SJSA1 (cell line): ENCODE data around the gene DALRD3. TPM values are rescaled to one million over a fixed set of nuclear protein-coding genes. Genes with fewer than 3 reads are reported as not detected.
"Not testable (repeated sequence)": the region's sequence is repeated elsewhere in the genome, so short reads cannot be mapped to it uniquely, and the experiment has no call there.

Experiments
- DNase-seq, 2 experiments: peaks; one replicate each; pipeline ENCODE4 v3.0.0-alpha.2; 2015 to 2020; ENCODE audit warnings: low spot score in 2 of 2, low read depth in 1 of 2
- H3K27ac ChIP-seq: fragments of 250-450 bp; sonication (Bioruptor Pico); 2 replicates; pipeline ENCODE4 v1.5.1; 2020; ENCODE audit warnings: mild to moderate bottlenecking, moderate library complexity
- H3K27me3 ChIP-seq: fragments of 250-450 bp; sonication (Bioruptor Pico); replicated peaks from 2 replicates; pipeline ENCODE4 v1.5.1; 2020; ENCODE audit warnings: mild to moderate bottlenecking, moderate library complexity
- H3K36me3 ChIP-seq: fragments of 250-450 bp; sonication (Bioruptor Pico); 2 replicates; pipeline ENCODE4 v1.5.1; 2020; ENCODE audit warnings: mild to moderate bottlenecking
- H3K4me1 ChIP-seq: fragments of 250-450 bp; sonication (Bioruptor Pico); replicated peaks from 2 replicates; pipeline ENCODE4 v1.6.1; 2021; ENCODE audit warnings: mild to moderate bottlenecking
- H3K4me3 ChIP-seq: fragments of 250-450 bp; sonication (Bioruptor Pico); 2 replicates; pipeline ENCODE4 v1.5.1; 2020; ENCODE audit warnings: mild to moderate bottlenecking
- H3K9me3 ChIP-seq: fragments of 250-450 bp; sonication (Bioruptor Pico); replicated peaks from 2 replicates; pipeline ENCODE4 v1.5.1; 2020; ENCODE audit warnings: mild to moderate bottlenecking
- total RNA-seq: library from RNA; depleted of rRNA; stranded (reverse); fragments of >200 nt; shearing (Covaris generic); gene quantifications from 2 replicates; pipeline ENCODE4 v1.2.3, GENCODE V29; 2014

Gene DALRD3
- total RNA-seq, 1 experiment from 2014 or later, result 27.2 TPM

DNA sequence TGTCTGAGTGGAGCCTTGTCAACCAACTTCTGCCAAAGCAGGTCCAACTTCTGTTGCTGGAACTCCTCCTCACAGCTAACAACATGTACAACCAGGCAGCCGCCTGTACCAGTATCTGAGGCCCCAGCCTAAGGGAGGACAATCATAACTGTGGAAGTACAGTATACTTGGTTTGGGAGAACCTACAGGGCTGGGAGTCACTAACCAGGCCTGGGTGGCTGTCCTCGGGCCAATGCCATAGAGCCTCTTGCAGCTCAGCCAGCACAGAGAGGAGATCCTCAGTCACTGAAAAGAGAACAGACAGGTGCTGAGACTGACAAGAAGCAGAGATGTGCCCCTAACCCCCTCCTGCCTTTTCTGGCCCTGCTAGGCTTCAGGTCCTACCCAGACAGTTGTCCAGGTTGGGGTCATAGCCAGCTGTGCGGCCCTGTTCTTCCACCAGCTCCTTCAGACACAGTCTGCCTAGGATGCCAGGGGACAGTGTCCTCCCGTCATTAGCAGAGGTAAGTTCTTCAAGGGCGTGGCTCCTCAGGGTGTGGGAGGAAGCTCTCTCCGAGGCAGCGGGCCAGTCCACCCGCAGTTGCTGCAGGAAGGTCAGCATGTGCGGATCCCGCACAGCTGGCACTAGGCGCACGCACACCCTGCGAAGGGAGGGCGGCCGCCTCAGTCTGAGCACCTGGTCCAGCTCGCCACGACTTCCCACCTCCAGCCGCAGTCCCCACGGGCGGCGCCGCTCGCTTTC lies 980 bp downstream of the DALRD3 start:
- Histone ChIP-seq H3K4me3 (peak overlapping the region; percentile 78), H3K27ac (no peak overlapping the region; the same call in 1 of the 2 replicates), H3K36me3 (peaks cover 61% of the 10 kb centered on the region), H3K27me3 (no peaks in the 10 kb centered on the region), H3K9me3 (no peaks in the 10 kb centered on the region), H3K4me1 (peaks cover 30% of the 10 kb centered on the region)
- DNase-seq, result peak in 1 of 2 experiments; percentile 19

GRCh38 chr3:49016414-49017228 lies 1.8 kb downstream of the DALRD3 start:
- DNase-seq, result no peak
- Histone ChIP-seq H3K4me3 (no peak overlapping the region), H3K27ac (no peak overlapping the region), H3K9me3 (no peaks in the 10 kb centered on the region), H3K36me3 (peaks cover 63% of the 10 kb centered on the region), H3K4me1 (peaks cover 30% of the 10 kb centered on the region), H3K27me3 (no peaks in the 10 kb centered on the region)

DNA sequence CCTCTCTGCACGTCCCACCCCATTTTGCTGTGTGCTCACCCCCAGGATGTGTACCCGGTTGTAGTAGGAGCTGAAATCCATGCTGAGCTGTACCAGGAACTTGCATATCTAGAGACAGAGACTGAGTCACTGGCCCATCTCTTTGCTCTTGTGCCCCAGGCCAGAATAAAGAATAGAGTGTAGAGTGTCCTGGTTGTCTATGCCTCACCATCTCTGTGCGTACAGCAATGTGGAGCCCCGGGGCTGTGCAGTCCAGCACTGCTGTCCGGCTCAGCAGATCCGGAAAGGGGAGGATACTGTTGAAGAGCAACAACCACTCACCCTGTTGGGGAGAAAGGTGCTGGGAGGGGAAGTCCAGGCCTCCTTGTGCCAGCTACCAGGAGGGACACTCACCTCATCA lies 2.6 kb downstream of the DALRD3 start:
- H3K27ac ChIP-seq, result no peak overlapping the region
- H3K4me3 ChIP-seq, result no peak overlapping the region
- H3K36me3 ChIP-seq, result peaks cover 60% of the 10 kb centered on the region
- no peaks in the 10 kb centered on the region for H3K27me3 ChIP-seq
- DNase-seq, result no peak
- H3K4me1 ChIP-seq, result peaks cover 30% of the 10 kb centered on the region
- no peaks in the 10 kb centered on the region for H3K9me3 ChIP-seq

- no peak for DNase-seq
- peaks cover 60% of the 10 kb centered on the region for H3K36me3 ChIP-seq
- peaks cover 29% of the 10 kb centered on the region for H3K4me1 ChIP-seq
These were observed 3.3 kb downstream of the DALRD3 start for GRCh38 chr3:49015072-49015471.

GRCh38 chr3:49013738-49014660 lies 4.4 kb downstream of the DALRD3 start:
- DNase-seq, result peak in 1 of 2 experiments; percentile 43
- Histone ChIP-seq H3K4me3 (no peak overlapping the region), H3K9me3 (no peaks in the 10 kb centered on the region), H3K27ac (no peak overlapping the region), H3K27me3 (no peaks in the 10 kb centered on the region), H3K4me1 (peaks cover 18% of the 10 kb centered on the region), H3K36me3 (peaks cover 60% of the 10 kb centered on the region)

More at GRCh38 chr3:49015072-49015471, 3.3 kb downstream of the DALRD3 start:
- Histone ChIP-seq H3K27ac (no peak overlapping the region), H3K9me3 (no peaks in the 10 kb centered on the region), H3K27me3 (no peaks in the 10 kb centered on the region), H3K4me3 (no peak overlapping the region)

GRCh38 chr3:49013113-49013737 lies 5.2 kb downstream of the DALRD3 start:
- Histone ChIP-seq H3K4me3 (no peak overlapping the region), H3K27ac (no peak overlapping the region), H3K27me3 (no peaks in the 10 kb centered on the region), H3K9me3 (no peaks in the 10 kb centered on the region), H3K4me1 (peaks cover 12% of the 10 kb centered on the region), H3K36me3 (peaks cover 59% of the 10 kb centered on the region)
- peak in 1 of 2 experiments; percentile 36 for DNase-seq

DNA sequence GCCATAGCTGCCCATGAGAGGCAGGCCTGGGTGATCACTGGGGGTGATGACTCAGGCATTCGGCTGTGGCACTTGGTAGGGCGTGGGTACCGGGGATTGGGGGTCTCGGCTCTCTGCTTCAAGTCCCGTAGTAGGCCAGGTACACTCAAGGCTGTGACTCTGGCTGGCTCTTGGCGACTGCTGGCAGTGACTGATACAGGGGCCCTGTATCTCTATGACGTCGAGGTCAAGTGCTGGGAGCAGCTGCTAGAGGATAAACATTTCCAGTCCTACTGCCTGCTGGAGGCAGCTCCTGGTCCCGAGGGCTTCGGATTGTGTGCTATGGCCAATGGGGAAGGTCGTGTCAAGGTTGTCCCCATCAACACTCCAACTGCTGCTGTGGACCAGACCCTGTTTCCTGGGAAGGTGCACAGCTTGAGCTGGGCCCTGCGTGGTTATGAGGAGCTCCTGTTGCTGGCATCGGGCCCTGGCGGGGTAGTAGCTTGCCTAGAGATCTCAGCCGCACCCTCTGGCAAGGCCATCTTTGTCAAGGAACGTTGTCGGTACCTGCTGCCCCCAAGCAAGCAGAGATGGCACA lies 5.9 kb downstream of the DALRD3 start:
- Histone ChIP-seq H3K27me3 (no peaks in the 10 kb centered on the region), H3K27ac (no peak overlapping the region), H3K9me3 (no peaks in the 10 kb centered on the region), H3K4me3 (no peak overlapping the region), H3K36me3 (peaks cover 60% of the 10 kb centered on the region), H3K4me1 (peaks cover 9% of the 10 kb centered on the region)
- DNase-seq, result no peak

DNA sequence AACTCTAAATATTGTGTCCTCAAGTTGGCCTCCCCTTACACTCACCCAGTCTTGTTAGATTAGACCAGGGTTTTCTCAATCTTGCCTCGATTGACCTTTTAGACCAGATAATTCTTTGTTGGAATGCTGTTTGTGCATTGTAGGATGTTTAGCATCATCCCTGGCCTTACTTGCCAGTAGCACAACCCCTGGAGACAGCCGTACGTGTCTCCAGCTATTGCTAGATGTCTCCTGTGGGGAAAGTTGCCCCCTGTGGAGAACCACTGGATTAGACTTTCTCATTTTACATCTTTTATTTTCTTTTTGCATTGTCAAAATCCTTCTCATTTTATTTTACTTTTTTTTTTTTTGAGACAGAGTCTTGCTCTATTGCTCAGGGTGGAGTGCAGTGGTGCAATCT lies 9.0 kb downstream of the DALRD3 start:
- no peak for DNase-seq
- no peak overlapping the region for H3K27ac ChIP-seq

GRCh38 chr3:49008627-49009026 lies 9.8 kb downstream of the DALRD3 start:
- H3K9me3 ChIP-seq, H3K27me3 ChIP-seq, H3K27ac ChIP-seq, H3K4me3 ChIP-seq, DNase-seq: not testable (repeated sequence)
- Histone ChIP-seq H3K36me3 (peaks cover 29% of the 10 kb centered on the region), H3K4me1 (peaks cover 14% of the 10 kb centered on the region)

More for the DNA sequence above, 9.0 kb downstream of the DALRD3 start:
- Histone ChIP-seq H3K36me3 (peaks cover 37% of the 10 kb centered on the region), H3K27me3 (no peaks in the 10 kb centered on the region), H3K9me3 (no peaks in the 10 kb centered on the region), H3K4me1 (peaks cover 14% of the 10 kb centered on the region), H3K4me3 (no peak overlapping the region)

- Histone ChIP-seq H3K4me3 (peak overlapping the region; percentile 65), H3K27me3 (no peaks in the 10 kb centered on the region), H3K9me3 (no peaks in the 10 kb centered on the region), H3K4me1 (peaks cover 14% of the 10 kb centered on the region), H3K36me3 (peaks cover 23% of the 10 kb centered on the region), H3K27ac (peak overlapping the region; percentile 65; the same call in 1 of the 2 replicates)
- DNase-seq, result peak; percentile 81 to 92
These were observed 10.4 kb downstream of the DALRD3 start for GRCh38 chr3:49007771-49008528.

DNA sequence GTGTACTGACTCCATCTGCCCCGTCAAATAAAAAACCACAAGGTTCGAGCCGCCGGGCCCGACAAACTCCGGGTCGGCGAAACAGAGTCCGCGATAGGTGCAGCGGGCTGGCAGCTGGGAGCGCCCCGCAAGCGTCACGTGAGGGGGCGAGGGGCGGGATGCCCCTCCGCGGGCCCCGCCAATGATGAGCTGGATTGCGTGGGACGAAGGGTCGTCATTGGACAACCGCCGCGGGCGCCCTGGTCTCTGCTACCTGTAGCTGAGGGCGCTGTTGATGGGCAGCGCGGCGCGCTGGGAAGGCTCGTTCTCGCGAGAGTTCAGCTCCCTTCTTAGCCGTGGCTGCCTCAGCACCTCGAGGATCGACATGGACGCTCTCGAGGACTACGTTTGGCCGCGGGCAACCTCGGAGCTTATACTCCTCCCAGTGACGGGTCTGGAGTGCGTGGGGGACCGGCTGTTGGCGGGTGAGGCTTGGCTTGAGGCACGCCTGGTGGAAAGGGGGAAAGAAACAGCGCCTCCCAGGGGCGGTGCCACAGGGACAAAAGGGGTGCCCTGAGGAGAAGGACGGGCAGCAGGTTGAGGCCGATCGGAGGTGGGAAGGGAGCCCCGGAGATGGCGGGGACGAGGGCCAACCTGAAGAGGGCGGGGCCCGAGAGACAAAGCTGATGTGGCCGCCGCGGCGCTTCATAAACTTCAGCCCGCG lies 11.2 kb downstream of the DALRD3 start, which contains the start of gene WDR6:
Gene WDR6 (plus strand): TSS at position 324 of the 703 bp plus-strand sequence. CDS start 41 bp downstream, at position 365.
- Histone ChIP-seq H3K36me3 (peaks cover 16% of the 10 kb centered on the region), H3K9me3 (no peaks in the 10 kb centered on the region), H3K4me3 (peak within 1 kb of the TSS; percentile 65), H3K4me1 (peaks cover 14% of the 10 kb centered on the region), H3K27ac (peak within 1 kb of the TSS; percentile 65), H3K27me3 (no peaks in the 10 kb centered on the region)
- peak; percentile 94 to 96 for DNase-seq
